ENCODE measurements around the gene TDO2. TPM values are rescaled to one million over a fixed set of nuclear protein-coding genes. Genes with fewer than 3 reads are reported as not detected.

Gene TDO2
- total and polyA plus RNA-seq, 2 of the 4 experiments (the other 2 are of a cell fraction) = 0.09 to 0.18 TPM

DNA sequence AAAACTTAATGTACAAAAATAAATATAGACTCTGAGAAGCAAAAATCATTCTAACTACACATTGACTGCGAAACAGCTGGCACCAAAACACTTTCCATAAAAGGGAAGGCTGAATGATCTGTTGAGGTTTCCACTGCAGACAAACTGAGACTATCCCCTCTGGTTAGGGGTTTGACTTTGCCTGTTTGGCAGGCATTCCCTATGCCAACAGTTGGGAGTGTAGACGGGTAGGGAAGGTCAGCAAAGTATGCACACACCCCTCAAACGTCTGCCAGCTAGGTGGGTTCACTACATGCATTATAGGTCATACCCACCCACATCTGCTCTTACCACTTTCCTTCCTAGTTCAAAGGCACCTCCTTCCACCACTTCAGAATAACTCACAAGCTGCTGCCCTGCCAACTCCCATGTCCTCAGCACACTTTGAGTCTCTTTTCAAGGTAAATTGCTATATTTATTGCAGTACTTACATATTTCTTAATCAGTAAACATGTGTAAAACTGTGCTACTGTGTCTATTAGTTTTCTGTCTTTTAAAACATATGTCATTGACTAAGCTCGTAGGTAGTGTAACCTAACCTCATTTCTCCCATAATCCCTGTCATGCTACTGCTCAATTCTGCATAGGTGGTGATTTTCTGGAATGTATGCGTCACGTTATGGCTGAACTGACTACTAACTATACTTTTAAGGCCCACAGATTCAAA is 37.7 kb downstream of the TDO2 start:
- Histone ChIP-seq H3K4me2 (ENCODE audit: low read depth, low read length) (no peak overlapping the region), H3K18ac (ENCODE audit: low read depth, low read length) (no peak overlapping the region), H3K4me1 (ENCODE audit: control insufficient read depth, insufficient read depth, low read length) (peaks cover 2% of the 10 kb centered on the region; the same call in 1 of the 2 replicates), H4K8ac (ENCODE audit: low read depth in 2 of 2, low read length in 2 of 2) (no peak overlapping the region), H3K4ac (ENCODE audit: low read depth, low read length) (no peak overlapping the region), H2BK120ac (ENCODE audit: low read depth, low read length) (no peak overlapping the region), H3K9ac (ENCODE audit: low read depth, low read length) (no peak overlapping the region), H3K4me3 (ENCODE audit: insufficient read depth, low read depth, low read length) (no peak overlapping the region), H3K14ac (replicated peaks; ENCODE audit: low read depth, low read length) (no peak overlapping the region), H3K36me3 (ENCODE audit: control insufficient read depth, insufficient read depth, low read length) (no peaks in the 10 kb centered on the region; the same call in 1 of the 2 replicates), H4K20me1 (ENCODE audit: insufficient read depth, low read length) (no peaks in the 10 kb centered on the region), H2AK5ac (ENCODE audit: low read depth, low read length) (no peak overlapping the region), H4K91ac (ENCODE audit: insufficient read depth, low read depth, low read length) (no peak overlapping the region), H3K23ac (ENCODE audit: low read depth, low read length) (no peak overlapping the region), H3K9me3 (ENCODE audit: control insufficient read depth, insufficient read depth, low read length) (no peaks in the 10 kb centered on the region), H2BK5ac (ENCODE audit: low read depth, low read length, poor library complexity, severe bottlenecking) (no peak overlapping the region), H3K79me1 (ENCODE audit: low read depth in 1 of 2, low read length in 2 of 2) (no peaks in the 10 kb centered on the region), H3K9me1 (ENCODE audit: insufficient read depth, low read length) (no peaks in the 10 kb centered on the region), H2BK20ac (ENCODE audit: low read depth, low read length) (no peak overlapping the region), H2BK15ac (ENCODE audit: low read depth, low read length) (no peak overlapping the region), H2AFZ (replicated peaks; ENCODE audit: low read length, poor library complexity) (peak overlapping the region; percentile 67), H3K27ac (ENCODE audit: insufficient read depth, low read length) (no peak overlapping the region), H4K5ac (ENCODE audit: low read depth, low read length) (no peak overlapping the region), H3K56ac (ENCODE audit: extremely low read depth, insufficient read depth, low read length) (no peak overlapping the region), H3K27me3 (ENCODE audit: control insufficient read depth, insufficient read depth, low read length) (no peaks in the 10 kb centered on the region), H2AK9ac (replicated peaks; ENCODE audit: low read depth, low read length, poor library complexity) (no peak overlapping the region)
- intact Hi-C loops (cut with micrococcal nuclease) = no loop called here
- dilution Hi-C loops (cut with HindIII; ENCODE audit: low sequenced_read_pairs, unreplicated experiment) = no loop called here
- in situ Hi-C loops (cut with MboI; ENCODE audit: low sequenced_read_pairs) = no loop called here
- no peak for DNase-seq
- BruUV-seq (replicated peaks) = no TSS peak
- CTCF ChIA-PET = interaction anchor here (0.5 kb wide), 1 partner anchor 24 kb away, joined by 3 read pairs; no protein-coding TSS in a partner anchor
- ATAC-seq (ENCODE audit: low read depth) = no peak
- TF ChIP-seq, protein P1, sequence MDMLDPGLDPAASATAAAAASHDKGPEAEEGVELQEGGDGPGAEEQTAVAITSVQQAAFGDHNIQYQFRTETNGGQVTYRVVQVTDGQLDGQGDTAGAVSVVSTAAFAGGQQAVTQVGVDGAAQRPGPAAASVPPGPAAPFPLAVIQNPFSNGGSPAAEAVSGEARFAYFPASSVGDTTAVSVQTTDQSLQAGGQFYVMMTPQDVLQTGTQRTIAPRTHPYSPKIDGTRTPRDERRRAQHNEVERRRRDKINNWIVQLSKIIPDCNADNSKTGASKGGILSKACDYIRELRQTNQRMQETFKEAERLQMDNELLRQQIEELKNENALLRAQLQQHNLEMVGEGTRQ (IDR thresholded peaks at IDR 0.05; ENCODE audit: low read depth, low read length) = no peak
- TF ChIP-seq, protein P2, sequence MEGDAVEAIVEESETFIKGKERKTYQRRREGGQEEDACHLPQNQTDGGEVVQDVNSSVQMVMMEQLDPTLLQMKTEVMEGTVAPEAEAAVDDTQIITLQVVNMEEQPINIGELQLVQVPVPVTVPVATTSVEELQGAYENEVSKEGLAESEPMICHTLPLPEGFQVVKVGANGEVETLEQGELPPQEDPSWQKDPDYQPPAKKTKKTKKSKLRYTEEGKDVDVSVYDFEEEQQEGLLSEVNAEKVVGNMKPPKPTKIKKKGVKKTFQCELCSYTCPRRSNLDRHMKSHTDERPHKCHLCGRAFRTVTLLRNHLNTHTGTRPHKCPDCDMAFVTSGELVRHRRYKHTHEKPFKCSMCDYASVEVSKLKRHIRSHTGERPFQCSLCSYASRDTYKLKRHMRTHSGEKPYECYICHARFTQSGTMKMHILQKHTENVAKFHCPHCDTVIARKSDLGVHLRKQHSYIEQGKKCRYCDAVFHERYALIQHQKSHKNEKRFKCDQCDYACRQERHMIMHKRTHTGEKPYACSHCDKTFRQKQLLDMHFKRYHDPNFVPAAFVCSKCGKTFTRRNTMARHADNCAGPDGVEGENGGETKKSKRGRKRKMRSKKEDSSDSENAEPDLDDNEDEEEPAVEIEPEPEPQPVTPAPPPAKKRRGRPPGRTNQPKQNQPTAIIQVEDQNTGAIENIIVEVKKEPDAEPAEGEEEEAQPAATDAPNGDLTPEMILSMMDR (conservative IDR thresholded peaks at IDR 0.05; ENCODE audit: low read depth, low read length) = no peak
- TF ChIP-seq FOS (IDR thresholded peaks at IDR 0.05; ENCODE audit: low read depth, low read length) (no peak), MXI1 (IDR thresholded peaks at IDR 0.05; ENCODE audit: borderline replicate concordance, low read depth, low read length) (no peak), POLR2A (IDR thresholded peaks at IDR 0.05; ENCODE audit: low read depth, low read length) (no peak), SMC3 (IDR thresholded peaks at IDR 0.05; ENCODE audit: low read depth, low read length) (no peak)
- WGBS, 2 experiments (ENCODE audit: extremely low coverage in 2 of 2, insufficient read length in 1 of 2) = no CpG with 5 or more reads among the region's 6 CpGs
- POLR2A ChIA-PET (ENCODE audit: unreplicated experiment) = no interaction called here

Measured in IMR-90 (cell line).